GM18951 (cell line): ENCODE data around the gene CLASP1.
"Not testable (repeated sequence)": the region's sequence is repeated elsewhere in the genome, so short reads cannot be mapped to it uniquely, and the experiment has no call there.

Experiments used
- POLR2A ChIP-seq: IDR thresholded peaks from 4 replicates; pipeline ENCODE4 v1.6.1; 2011; ENCODE audit warnings: mild to moderate bottlenecking; ENCODE audit not compliant: insufficient read length, insufficient read depth; ENCODE audit errors: extremely low read depth
- in situ Hi-C: fragments of 300-500 bp; cut with MboI; formaldehyde crosslinking; loops from one replicate; pipeline ENCODE4 v1.12.0; 2022; ENCODE audit warnings: low sequenced_read_pairs, mixed read lengths, inconsistent platforms; ENCODE audit not compliant: unreplicated experiment

CLASP1 gene

DNA sequence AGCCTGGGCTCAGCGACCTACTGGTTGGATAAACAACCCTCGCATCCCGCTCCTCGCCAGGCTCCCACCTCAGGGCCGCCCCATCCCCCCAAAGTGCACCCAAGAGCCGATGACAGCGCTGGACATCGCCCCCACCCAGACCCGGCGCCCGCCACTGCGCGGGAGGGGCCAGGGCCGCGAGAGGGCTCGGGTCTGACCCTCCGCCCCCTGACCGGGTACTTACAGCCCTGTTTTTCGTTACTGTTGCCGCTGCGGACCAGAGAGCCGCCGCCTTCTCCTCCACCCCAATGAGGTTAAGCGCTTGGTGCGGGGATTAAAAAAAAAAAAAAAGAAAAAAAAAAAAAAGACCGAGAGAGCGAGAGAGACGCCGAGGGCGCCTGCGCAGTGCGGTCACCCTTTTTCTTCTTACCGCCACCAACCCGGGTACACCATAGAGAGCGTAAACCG, at the start of gene CLASP1:
Gene CLASP1 (minus strand): TSS at position 314 of the 447 bp plus-strand sequence. CDS start 43,567 bp downstream, outside the sequence.
- no peak for TF ChIP-seq POLR2A
- in situ Hi-C loops, result no loop called here

DNA sequence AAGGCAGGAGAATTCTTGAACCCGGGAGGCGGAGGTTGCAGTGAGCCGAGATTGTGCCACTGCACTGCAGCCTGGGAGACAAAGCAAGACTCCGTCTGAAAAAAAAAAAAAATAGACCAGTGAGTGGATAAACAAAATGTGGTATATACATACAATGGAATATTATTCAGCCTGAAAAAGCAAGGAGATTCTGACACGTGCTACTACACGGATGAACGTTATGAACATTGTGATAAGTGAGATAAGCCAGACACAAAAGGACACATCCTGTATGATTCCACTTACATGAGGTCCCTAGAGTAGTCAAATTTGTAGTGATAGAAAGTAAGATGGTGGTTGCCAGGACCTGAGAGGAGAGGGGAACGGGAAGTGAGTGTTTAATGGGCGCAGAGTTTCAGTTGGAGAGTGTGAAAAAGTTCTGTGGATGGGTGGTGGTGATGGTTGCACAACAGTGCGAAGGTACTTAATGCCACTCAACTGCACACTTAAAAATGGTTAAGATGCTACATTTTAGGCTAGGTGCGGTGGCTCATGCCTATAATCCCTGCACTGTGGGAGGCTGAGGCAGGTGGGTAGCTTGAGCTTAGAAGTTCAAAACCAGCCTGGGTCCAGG, 49.2 kb upstream of the CLASP1 start:
- in situ Hi-C loops, result no loop called here
- TF ChIP-seq POLR2A, result no peak

GRCh38 chr2:121697108-121697631, 47.9 kb upstream of the CLASP1 start:
- in situ Hi-C loops, result no loop called here
- no peak for TF ChIP-seq POLR2A

GRCh38 chr2:121696410-121696930, 47.2 kb upstream of the CLASP1 start:
- TF ChIP-seq POLR2A, result no peak
- in situ Hi-C loops, result no loop called here

GRCh38 chr2:121695171-121695451, 45.8 kb upstream of the CLASP1 start:
- in situ Hi-C loops, result no loop called here
- no peak for TF ChIP-seq POLR2A

GRCh38 chr2:121694398-121695170, 45.3 kb upstream of the CLASP1 start:
- in situ Hi-C loops, result no loop called here
- no peak for TF ChIP-seq POLR2A

DNA sequence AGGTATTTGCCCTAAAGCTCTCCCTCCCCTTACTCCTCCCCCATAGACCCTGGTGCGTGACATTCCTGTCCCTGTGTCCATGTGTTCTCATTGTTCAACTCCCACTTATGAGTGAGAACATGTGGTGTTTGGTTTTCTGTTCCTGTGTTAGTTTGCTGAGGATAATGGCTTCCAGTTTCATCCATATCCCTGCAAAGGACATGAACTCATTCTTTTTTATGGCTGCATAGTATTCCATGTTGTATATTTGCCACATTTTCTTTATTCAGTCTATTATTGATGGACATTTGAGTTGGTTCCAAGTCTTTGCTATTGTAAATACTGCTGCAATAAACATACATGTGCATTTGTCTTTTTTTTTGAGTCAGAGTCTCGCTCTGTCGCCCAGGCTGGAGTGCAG, 41.3 kb upstream of the CLASP1 start:
- in situ Hi-C loops, result not testable (repeated sequence)

DNA sequence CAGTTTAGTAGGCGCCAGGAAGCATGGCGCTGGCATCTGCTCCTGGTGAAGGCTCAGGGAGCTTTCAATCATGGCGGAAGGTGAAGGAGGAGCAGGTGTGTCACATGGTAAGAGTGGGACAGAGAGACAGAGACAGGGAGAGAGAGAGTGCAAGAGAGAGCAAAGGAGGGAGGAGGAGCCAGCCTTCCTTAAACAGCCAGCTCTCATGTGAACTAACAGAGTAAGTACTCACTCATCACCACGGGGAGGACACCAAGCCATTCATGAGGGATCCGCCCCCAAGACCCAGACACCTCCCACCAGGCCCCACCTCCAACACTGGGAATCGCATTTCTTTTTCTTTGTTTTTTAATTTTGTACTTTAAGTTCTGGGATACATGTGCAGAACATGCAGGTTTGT, 40.8 kb upstream of the CLASP1 start:
- TF ChIP-seq POLR2A, result no peak
- in situ Hi-C loops, result no loop called here

GRCh38 chr2:121689356-121689755, 40.1 kb upstream of the CLASP1 start:
- in situ Hi-C loops, result no loop called here

DNA sequence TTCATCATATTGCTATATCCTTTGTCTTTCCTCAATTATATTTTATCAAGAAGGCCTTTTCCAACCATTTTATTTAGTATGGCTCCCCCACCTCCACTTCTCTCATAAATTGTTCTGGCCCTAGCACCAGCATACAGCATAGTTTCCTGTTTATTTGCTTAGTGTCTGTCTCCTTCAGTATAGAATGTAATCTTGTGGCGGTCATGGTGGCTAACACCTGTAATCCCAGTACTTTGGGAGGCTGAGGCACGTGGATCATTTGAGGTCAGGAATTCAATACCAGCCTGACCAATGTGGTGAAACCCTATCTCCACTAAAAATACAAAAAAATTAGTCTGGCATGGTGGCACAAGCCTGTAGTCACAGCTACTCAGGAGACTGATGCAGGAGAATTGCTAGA, 39.6 kb upstream of the CLASP1 start:
- TF ChIP-seq POLR2A, result no peak
- in situ Hi-C loops, result no loop called here

More at GRCh38 chr2:121689356-121689755, 40.1 kb upstream of the CLASP1 start:
- no peak for TF ChIP-seq POLR2A

- in situ Hi-C loops, result no loop called here
- no peak for TF ChIP-seq POLR2A
Measured at GRCh38 chr2:121686902-121687301, 37.6 kb upstream of the CLASP1 start.

- in situ Hi-C loops, result no loop called here
- no peak for TF ChIP-seq POLR2A
Measured at GRCh38 chr2:121686218-121686617, 37.0 kb upstream of the CLASP1 start.

GRCh38 chr2:121682396-121683298, 33.4 kb upstream of the CLASP1 start:
- in situ Hi-C loops, result no loop called here
- no peak for TF ChIP-seq POLR2A
